ENCODE data around the gene BOLA3. TPM values are rescaled to one million over a fixed set of nuclear protein-coding genes. Genes with fewer than 3 reads are reported as not detected.
A peak's percentile ranks its signal among the peaks of the same experiment; 100 is the strongest.

The BOLA3 gene
- total RNA-seq, 1 experiment from 2014 or later, result 79.7 TPM

- H3K4me1 Mint-ChIP-seq (ENCODE audit: low read depth, unreplicated experiment), result no peaks in the 10 kb centered on the region
- H3K4me1 ChIP-seq, result no peaks in the 10 kb centered on the region
- H3K36me3 Mint-ChIP-seq (ENCODE audit: insufficient read depth, unreplicated experiment), result peaks cover 55% of the 10 kb centered on the region
- peaks cover 6% of the 10 kb centered on the region for H3K36me3 ChIP-seq (ENCODE audit: control insufficient read depth, insufficient read depth, low read length)
- BruUV-seq (replicated peaks), result no TSS peak
- intact Hi-C loops (cut with micrococcal nuclease; ENCODE audit: unreplicated experiment), result no loop called here
- POLR2A ChIA-PET, result no interaction called here
- TF ChIP-seq CTCF (IDR thresholded peaks at IDR 0.05; ENCODE audit: insufficient read depth in 1 of 2, low read depth in 1 of 2, low read length in 1 of 2, severe bottlenecking in 1 of 2, unreplicated experiment in 1 of 2), result no peak
- no peak overlapping the region for H3K4me3 Mint-ChIP-seq (ENCODE audit: unreplicated experiment)
- H3K27me3 ChIP-seq (replicated peaks; ENCODE audit: control insufficient read depth, insufficient read depth, low read length), result no peaks in the 10 kb centered on the region
- H3K9me3 ChIP-seq, result no peaks in the 10 kb centered on the region
- H3K27me3 Mint-ChIP-seq (ENCODE audit: insufficient read depth, unreplicated experiment), result no peaks in the 10 kb centered on the region
- no peak overlapping the region for H3K4me3 ChIP-seq (ENCODE audit: low read depth, low read length)
- peak overlapping the region; percentile 8 for H3K27ac Mint-ChIP-seq (ENCODE audit: unreplicated experiment)
- CTCF ChIA-PET, result no interaction called here
- H3K9me3 Mint-ChIP-seq (ENCODE audit: unreplicated experiment), result no peaks in the 10 kb centered on the region
- DNase-seq, result no peak
Observed at GRCh38 chr2:74093840-74094239, 53.9 kb downstream of the BOLA3 start.

GRCh38 chr2:74093426-74093825 is 54.3 kb downstream of the BOLA3 start:
- no peaks in the 10 kb centered on the region for H3K9me3 Mint-ChIP-seq (ENCODE audit: unreplicated experiment)
- H3K4me1 Mint-ChIP-seq (ENCODE audit: low read depth, unreplicated experiment), result no peaks in the 10 kb centered on the region
- Histone ChIP-seq H3K27me3 (replicated peaks; ENCODE audit: control insufficient read depth, insufficient read depth, low read length) (no peaks in the 10 kb centered on the region), H3K4me3 (ENCODE audit: low read depth, low read length) (no peak overlapping the region), H3K36me3 (ENCODE audit: control insufficient read depth, insufficient read depth, low read length) (peaks cover 6% of the 10 kb centered on the region), H3K4me1 (no peaks in the 10 kb centered on the region), H3K9me3 (no peaks in the 10 kb centered on the region)
- no peak for DNase-seq
- TF ChIP-seq CTCF (IDR thresholded peaks at IDR 0.05; ENCODE audit: insufficient read depth in 1 of 2, low read depth in 1 of 2, low read length in 1 of 2, severe bottlenecking in 1 of 2, unreplicated experiment in 1 of 2), result no peak
- H3K36me3 Mint-ChIP-seq (ENCODE audit: insufficient read depth, unreplicated experiment), result peaks cover 54% of the 10 kb centered on the region
- no peaks in the 10 kb centered on the region for H3K27me3 Mint-ChIP-seq (ENCODE audit: insufficient read depth, unreplicated experiment)
- ChIA-PET CTCF (no interaction called here), POLR2A (no interaction called here)
- no peak overlapping the region for H3K4me3 Mint-ChIP-seq (ENCODE audit: unreplicated experiment)
- intact Hi-C loops (cut with micrococcal nuclease; ENCODE audit: unreplicated experiment), result no loop called here
- no peak overlapping the region for H3K27ac Mint-ChIP-seq (ENCODE audit: unreplicated experiment)
- no TSS peak for BruUV-seq (replicated peaks)

- H3K4me3 Mint-ChIP-seq (ENCODE audit: unreplicated experiment), result no peak overlapping the region
- no TSS peak for BruUV-seq (replicated peaks)
- ChIA-PET CTCF (no interaction called here), POLR2A (no interaction called here)
- Histone ChIP-seq H3K4me3 (ENCODE audit: low read depth, low read length) (no peak overlapping the region), H3K36me3 (ENCODE audit: control insufficient read depth, insufficient read depth, low read length) (peaks cover 6% of the 10 kb centered on the region), H3K9me3 (no peaks in the 10 kb centered on the region), H3K27me3 (replicated peaks; ENCODE audit: control insufficient read depth, insufficient read depth, low read length) (no peaks in the 10 kb centered on the region), H3K4me1 (no peaks in the 10 kb centered on the region)
- H3K9me3 Mint-ChIP-seq (ENCODE audit: unreplicated experiment), result no peaks in the 10 kb centered on the region
- TF ChIP-seq CTCF (IDR thresholded peaks at IDR 0.05; ENCODE audit: insufficient read depth in 1 of 2, low read depth in 1 of 2, low read length in 1 of 2, severe bottlenecking in 1 of 2, unreplicated experiment in 1 of 2), result no peak
- peaks cover 52% of the 10 kb centered on the region for H3K36me3 Mint-ChIP-seq (ENCODE audit: insufficient read depth, unreplicated experiment)
- intact Hi-C loops (cut with micrococcal nuclease; ENCODE audit: unreplicated experiment), result no loop called here
- H3K4me1 Mint-ChIP-seq (ENCODE audit: low read depth, unreplicated experiment), result no peaks in the 10 kb centered on the region
- DNase-seq, result no peak
- no peak overlapping the region for H3K27ac Mint-ChIP-seq (ENCODE audit: unreplicated experiment)
- no peaks in the 10 kb centered on the region for H3K27me3 Mint-ChIP-seq (ENCODE audit: insufficient read depth, unreplicated experiment)
Observed at GRCh38 chr2:74092275-74092674, 55.4 kb downstream of the BOLA3 start.

All from Caco-2 (cell line).